ENCODE data around the gene ZNF579.

DNA sequence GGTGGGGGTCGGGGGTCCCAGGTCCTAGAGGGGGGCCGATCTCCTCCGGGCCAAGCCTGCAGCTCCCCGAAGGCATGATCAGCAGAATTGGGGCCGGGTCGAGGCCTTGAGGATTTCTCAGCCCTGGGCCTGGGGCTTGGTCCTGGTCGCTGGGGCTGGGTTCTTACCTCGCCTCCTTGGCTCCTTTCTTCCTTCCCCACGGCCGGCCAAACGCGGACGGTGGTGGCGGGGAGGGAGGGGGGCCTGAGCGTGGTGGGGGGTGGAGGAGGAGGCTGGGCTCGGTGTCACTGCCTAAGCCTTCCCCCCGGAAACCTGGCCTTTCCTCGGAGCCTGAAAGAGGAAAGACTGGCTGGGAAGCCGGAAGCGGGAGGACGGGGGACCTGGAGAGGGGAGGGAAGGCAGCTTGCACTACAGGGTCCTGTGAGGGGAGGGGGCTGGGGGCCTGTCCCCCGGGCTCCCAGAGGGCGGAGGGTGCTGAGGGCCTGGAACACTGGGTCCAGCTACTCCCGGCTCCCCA is at the start of gene ZNF579:
- TF ChIP-seq CTCF (conservative IDR thresholded peaks at IDR 0.05; ENCODE audit: low read length) (no peak), EZH2phosphoT487 (IDR thresholded peaks at IDR 0.05; ENCODE audit: borderline replicate concordance, low read depth, low read length) (no peak)

All from OCI-LY7 (cell line).